H54 (cell line): Measurements from ENCODE around the gene NUDT4.
"Not testable (repeated sequence)": the region's sequence is repeated elsewhere in the genome, so short reads cannot be mapped to it uniquely, and the experiment has no call there.

Experiments used
- DNase-seq: peaks from one replicate; pipeline ENCODE4 v3.0.0; 2011; ENCODE audit warnings: low spot score, mixed read lengths; ENCODE audit not compliant: insufficient read length
- FAIRE-seq: peaks from 3 replicates; lab custom pipeline; 2011; peaks lifted over from hg19 to GRCh38; lab: Jason Lieb, UNC
- POLR2A ChIP-seq: IDR thresholded peaks from 2 replicates; pipeline ENCODE4 v1.6.1; 2011; ENCODE audit warnings: low read depth, mild to moderate bottlenecking, low read length

Gene NUDT4

DNA sequence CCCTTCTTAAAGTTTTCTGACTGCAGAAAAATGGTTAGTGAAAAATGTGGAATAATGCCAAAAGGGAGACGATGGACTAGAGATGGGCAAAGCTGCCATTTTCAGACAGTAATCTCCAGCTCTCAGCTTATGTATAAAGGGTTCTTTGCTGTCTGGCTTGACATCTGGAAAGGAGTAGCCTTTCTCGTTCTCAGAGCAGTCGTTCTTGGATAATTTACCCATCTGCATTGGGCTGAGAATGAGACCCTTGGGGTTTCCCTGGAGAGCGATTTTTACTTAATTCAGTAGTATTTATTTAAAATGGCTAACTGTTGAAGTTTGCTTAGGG lies 1.2 kb downstream of the NUDT4 start:
- FAIRE-seq = no peak
- no peak for DNase-seq
- no peak for TF ChIP-seq POLR2A

DNA sequence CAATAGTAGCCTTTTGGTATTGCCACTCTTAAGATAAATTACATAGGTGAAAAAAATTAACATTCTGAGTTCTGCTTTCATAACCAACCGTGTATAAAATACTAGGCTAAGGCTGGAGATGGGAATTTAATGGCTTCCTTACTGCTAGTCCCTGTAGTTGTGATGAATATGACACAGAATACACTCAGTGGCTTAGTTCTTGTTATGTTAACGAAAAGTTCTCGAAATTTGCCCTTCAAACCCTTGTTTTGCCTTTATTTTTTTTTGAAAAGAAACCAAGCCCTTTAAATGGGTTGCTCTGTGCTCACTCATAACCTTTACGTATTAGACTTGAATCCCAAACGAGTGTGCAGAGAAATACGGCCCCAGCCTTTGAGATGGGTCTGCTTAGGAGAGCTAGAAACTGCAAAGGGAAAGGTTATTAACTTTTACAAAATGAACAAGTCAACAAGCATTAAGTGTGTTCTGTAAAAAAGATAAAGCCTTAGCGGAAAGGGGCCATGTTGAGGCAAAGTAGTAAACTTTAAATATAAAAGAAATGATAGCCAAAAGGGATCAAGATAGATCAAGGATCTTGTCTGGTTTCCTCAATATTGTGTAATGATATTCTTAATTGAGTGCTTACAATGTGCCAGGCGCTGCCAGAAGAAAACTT lies 1.7 kb downstream of the NUDT4 start:
- FAIRE-seq (no peak), DNase-seq (no peak)

GRCh38 chr12:93379981-93380361 lies 2.2 kb downstream of the NUDT4 start:
- no peak for DNase-seq
- no peak for FAIRE-seq

More for the DNA sequence above, 1.7 kb downstream of the NUDT4 start:
- no peak for TF ChIP-seq POLR2A

GRCh38 chr12:93380480-93381121 lies 2.9 kb downstream of the NUDT4 start:
- DNase-seq = no peak
- FAIRE-seq = no peak
- no peak for TF ChIP-seq POLR2A

More at GRCh38 chr12:93379981-93380361, 2.2 kb downstream of the NUDT4 start:
- TF ChIP-seq POLR2A = no peak

- DNase-seq = no peak
- no peak for TF ChIP-seq POLR2A
- no peak for FAIRE-seq
Observed at GRCh38 chr12:93381161-93381975, 3.6 kb downstream of the NUDT4 start.

- not testable (repeated sequence) for FAIRE-seq, DNase-seq
Observed at GRCh38 chr12:93381976-93382437, 4.3 kb downstream of the NUDT4 start.

GRCh38 chr12:93387780-93388179 lies 10.1 kb downstream of the NUDT4 start:
- DNase-seq (peak; percentile 22), FAIRE-seq (peak; percentile 82)
- no peak for TF ChIP-seq POLR2A

GRCh38 chr12:93390031-93390430 lies 12.3 kb downstream of the NUDT4 start:
- no peak for DNase-seq
- no peak for FAIRE-seq
- TF ChIP-seq POLR2A = no peak

- DNase-seq (no peak), FAIRE-seq (no peak)
- no peak for TF ChIP-seq POLR2A
Observed at GRCh38 chr12:93390549-93391297, 13.0 kb downstream of the NUDT4 start.

GRCh38 chr12:93393425-93393824 lies 15.7 kb downstream of the NUDT4 start:
- FAIRE-seq (no peak), DNase-seq (no peak)
- TF ChIP-seq POLR2A = no peak

DNA sequence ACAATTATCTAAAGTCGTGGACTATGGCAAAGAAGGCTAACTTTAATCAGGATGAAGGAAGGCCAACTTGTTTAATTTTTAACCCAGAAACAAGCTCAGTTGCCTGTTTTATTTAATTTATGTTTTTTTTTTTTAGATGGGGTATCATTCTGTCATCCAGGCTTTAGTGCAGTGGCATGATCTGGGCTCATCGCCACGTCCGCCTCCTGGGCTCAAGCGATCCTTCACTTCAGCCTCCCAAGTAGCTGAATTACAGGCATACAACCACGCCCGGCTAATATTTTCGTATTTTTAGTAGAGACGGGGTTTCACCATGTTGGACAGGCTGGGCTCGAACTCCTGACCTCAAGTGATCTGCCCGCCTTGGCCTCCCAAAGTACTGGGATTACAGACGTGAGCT lies 19.7 kb downstream of the NUDT4 start:
- no peak for FAIRE-seq
- TF ChIP-seq POLR2A = no peak
- DNase-seq = no peak

DNA sequence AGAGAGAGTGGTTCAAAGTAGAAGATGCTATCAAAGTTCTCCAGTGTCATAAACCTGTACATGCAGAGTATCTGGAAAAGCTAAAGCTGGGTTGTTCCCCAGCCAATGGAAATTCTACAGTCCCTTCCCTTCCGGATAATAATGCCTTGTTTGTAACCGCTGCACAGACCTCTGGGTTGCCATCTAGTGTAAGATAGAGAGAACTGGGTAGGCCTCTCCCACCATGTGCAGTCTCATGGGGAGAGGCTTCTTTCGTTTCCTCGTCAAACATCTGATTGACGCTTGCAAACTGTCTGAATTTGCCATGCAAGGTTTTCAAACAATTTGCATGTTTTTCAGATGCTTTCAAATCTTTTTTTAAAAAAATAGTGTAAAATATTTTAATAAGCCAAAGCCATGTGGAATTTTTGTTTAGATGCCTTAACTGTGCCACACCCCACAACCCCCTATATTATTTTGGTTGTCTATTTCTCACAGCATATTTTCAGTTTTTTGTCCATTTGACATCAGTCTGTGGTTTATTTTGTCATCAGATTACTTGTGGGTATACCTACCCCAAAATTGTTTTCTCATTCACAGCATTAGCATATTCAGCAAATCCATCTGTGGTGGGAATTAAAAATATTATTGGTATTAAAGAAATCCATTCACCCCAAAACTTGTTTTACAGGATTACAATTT lies 21.6 kb downstream of the NUDT4 start:
- DNase-seq = not testable (repeated sequence)
- FAIRE-seq = peak; percentile 100
